HG02840 (cell line): Measurements from ENCODE around the gene TLR7.
A peak's percentile ranks its signal among the peaks of the same experiment; 100 is the strongest.

Experiments
- ATAC-seq: cut with Tn5 transposase; IDR thresholded peaks from one replicate; pipeline ENCODE4 v1.9.1; 2021; ENCODE audit warnings: mild to moderate bottlenecking, moderate library complexity, moderate number of reproducible peaks; ENCODE audit not compliant: unreplicated experiment, low FRiP score

TLR7 gene

GRCh38 chrX:12890467-12890866, 23.6 kb downstream of the TLR7 start:
- no peak for ATAC-seq

GRCh38 chrX:12891171-12891570, 24.3 kb downstream of the TLR7 start:
- no peak for ATAC-seq

GRCh38 chrX:12891915-12892506, 25.1 kb downstream of the TLR7 start:
- ATAC-seq: peak; percentile 52

GRCh38 chrX:12892716-12893115, 25.8 kb downstream of the TLR7 start:
- ATAC-seq: no peak

- ATAC-seq: no peak
Observed at GRCh38 chrX:12894074-12895030, 27.5 kb downstream of the TLR7 start.

GRCh38 chrX:12895866-12896265, 29.0 kb downstream of the TLR7 start:
- ATAC-seq: no peak

- no peak for ATAC-seq
Observed at GRCh38 chrX:12896935-12897334, 30.1 kb downstream of the TLR7 start.

GRCh38 chrX:12898073-12898472, 31.2 kb downstream of the TLR7 start:
- no peak for ATAC-seq

- no peak for ATAC-seq
Observed at GRCh38 chrX:12899506-12899905, 32.6 kb downstream of the TLR7 start.

GRCh38 chrX:12901486-12901885, 34.6 kb downstream of the TLR7 start:
- ATAC-seq: no peak

- no peak for ATAC-seq
Observed at GRCh38 chrX:12903646-12904045, 36.8 kb downstream of the TLR7 start.

GRCh38 chrX:12906046-12906761, 39.3 kb downstream of the TLR7 start, which contains the start of gene TLR8:
TSS of gene TLR8 (plus strand) at chrX:12906620. CDS start at chrX:12906707, 87 bp downstream.
- ATAC-seq: no peak

GRCh38 chrX:12910423-12911121, 43.7 kb downstream of the TLR7 start:
- ATAC-seq: no peak

- ATAC-seq: no peak
Observed at GRCh38 chrX:12911122-12911470, 44.2 kb downstream of the TLR7 start.

GRCh38 chrX:12912791-12913482, 46.1 kb downstream of the TLR7 start:
- ATAC-seq: no peak

GRCh38 chrX:12917753-12918152, 50.9 kb downstream of the TLR7 start:
- ATAC-seq: no peak

- no peak for ATAC-seq
Observed at GRCh38 chrX:12919051-12919450, 52.2 kb downstream of the TLR7 start.

- no peak for ATAC-seq
Observed at GRCh38 chrX:12919620-12920019, 52.7 kb downstream of the TLR7 start.

- ATAC-seq: no peak
Observed at GRCh38 chrX:12920990-12921389, 54.1 kb downstream of the TLR7 start.
